ENCODE measurements around the gene GPR108.

- TF ChIP-seq CTCF (IDR thresholded peaks at IDR 0.05) (no peak), EZH2 (IDR thresholded peaks at IDR 0.05) (no peak)
Measured at GRCh38 chr19:6765738-6766356, 28.5 kb upstream of the GPR108 start.
